SK-N-SH (cell line): ENCODE measurements around the gene CADM1.

Source experiments
- ELF1 ChIP-seq: IDR thresholded peaks from 2 replicates; pipeline ENCODE4 v1.4.0; 2012
- EP300 ChIP-seq, 2 experiments: IDR thresholded peaks; 2 replicates each; pipeline versions ENCODE4 v1.4.0 to v1.6.1; 2012; ENCODE audit warnings: borderline replicate concordance in 1 of 2, low read depth in 1 of 2, low read length in 1 of 2
- JUND ChIP-seq: IDR thresholded peaks from 2 replicates; pipeline ENCODE4 v1.4.0; 2012
- TF ChIP-seq, protein P1 (sequence below): fragments of 200-600 bp; sonication (generic); IDR thresholded peaks from 2 replicates; pipeline ENCODE4 v1.6.1; 2017; ENCODE audit warnings: antibody characterized with exemption, mild to moderate bottlenecking, moderate library complexity

- TF ChIP-seq, protein P1, sequence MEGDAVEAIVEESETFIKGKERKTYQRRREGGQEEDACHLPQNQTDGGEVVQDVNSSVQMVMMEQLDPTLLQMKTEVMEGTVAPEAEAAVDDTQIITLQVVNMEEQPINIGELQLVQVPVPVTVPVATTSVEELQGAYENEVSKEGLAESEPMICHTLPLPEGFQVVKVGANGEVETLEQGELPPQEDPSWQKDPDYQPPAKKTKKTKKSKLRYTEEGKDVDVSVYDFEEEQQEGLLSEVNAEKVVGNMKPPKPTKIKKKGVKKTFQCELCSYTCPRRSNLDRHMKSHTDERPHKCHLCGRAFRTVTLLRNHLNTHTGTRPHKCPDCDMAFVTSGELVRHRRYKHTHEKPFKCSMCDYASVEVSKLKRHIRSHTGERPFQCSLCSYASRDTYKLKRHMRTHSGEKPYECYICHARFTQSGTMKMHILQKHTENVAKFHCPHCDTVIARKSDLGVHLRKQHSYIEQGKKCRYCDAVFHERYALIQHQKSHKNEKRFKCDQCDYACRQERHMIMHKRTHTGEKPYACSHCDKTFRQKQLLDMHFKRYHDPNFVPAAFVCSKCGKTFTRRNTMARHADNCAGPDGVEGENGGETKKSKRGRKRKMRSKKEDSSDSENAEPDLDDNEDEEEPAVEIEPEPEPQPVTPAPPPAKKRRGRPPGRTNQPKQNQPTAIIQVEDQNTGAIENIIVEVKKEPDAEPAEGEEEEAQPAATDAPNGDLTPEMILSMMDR, result no peak
- TF ChIP-seq EP300 (IDR thresholded peaks at IDR 0.05; ENCODE audit: borderline replicate concordance in 1 of 2, low read depth in 1 of 2, low read length in 1 of 2) (no peak), ELF1 (no peak), JUND (no peak)
These were observed 32.8 kb downstream of the CADM1 start for GRCh38 chr11:115471367-115471766.
